LNCaP clone FGC (cell line): ENCODE measurements around the gene MRPS18B.

Source experiments
- DNase-seq: peaks from one replicate; pipeline ENCODE4 v3.0.0-alpha.2; 2011; ENCODE audit warnings: low read depth
- H3K4me3 ChIP-seq: 2 replicates; pipeline ENCODE4 v1.5.1; 2011; ENCODE audit warnings: mild to moderate bottlenecking, low read depth, low read length, control low read depth
- CTCF ChIP-seq: IDR thresholded peaks from 2 replicates; pipeline ENCODE4 v1.5.1; 2012; ENCODE audit warnings: mild to moderate bottlenecking; ENCODE audit not compliant: control insufficient read depth, insufficient read depth; ENCODE audit errors: extremely low read depth

MRPS18B gene

GRCh38 chr6:30572148-30572547, 45.5 kb upstream of the MRPS18B start:
- H3K4me3 ChIP-seq, result peak overlapping the region; percentile 84
- DNase-seq, result no peak
- no peak for TF ChIP-seq CTCF

- TF ChIP-seq CTCF, result no peak
- no peak for DNase-seq
- H3K4me3 ChIP-seq, result no peak overlapping the region
Measured at GRCh38 chr6:30573113-30573512, 44.5 kb upstream of the MRPS18B start.

- no peak overlapping the region for H3K4me3 ChIP-seq
- no peak for DNase-seq
- no peak for TF ChIP-seq CTCF
Measured at GRCh38 chr6:30578051-30578450, 39.6 kb upstream of the MRPS18B start.

- no peak overlapping the region for H3K4me3 ChIP-seq
- no peak for TF ChIP-seq CTCF
- no peak for DNase-seq
Measured at GRCh38 chr6:30583921-30584320, 33.7 kb upstream of the MRPS18B start.

- TF ChIP-seq CTCF, result no peak
- no peak overlapping the region for H3K4me3 ChIP-seq
Measured at GRCh38 chr6:30589754-30590358, 27.8 kb upstream of the MRPS18B start.

GRCh38 chr6:30590509-30590908, 27.1 kb upstream of the MRPS18B start:
- DNase-seq, result no peak
- H3K4me3 ChIP-seq, result no peak overlapping the region
- TF ChIP-seq CTCF, result no peak

More at GRCh38 chr6:30589754-30590358, 27.8 kb upstream of the MRPS18B start:
- DNase-seq, result no peak

GRCh38 chr6:30591008-30591407, 26.6 kb upstream of the MRPS18B start:
- peak; percentile 65 for DNase-seq
- no peak overlapping the region for H3K4me3 ChIP-seq
- TF ChIP-seq CTCF, result no peak
